Activated T-cell treated with anti-CD3 and anti-CD28 coated beads, Interleukin-2, amount 50 U/mL, for 1 hour (primary cell): ENCODE measurements around the gene SRR.

Source experiments
- DNase-seq: peaks from one replicate; pipeline ENCODE4 v3.0.0-alpha.2; 2020

The SRR gene

DNA sequence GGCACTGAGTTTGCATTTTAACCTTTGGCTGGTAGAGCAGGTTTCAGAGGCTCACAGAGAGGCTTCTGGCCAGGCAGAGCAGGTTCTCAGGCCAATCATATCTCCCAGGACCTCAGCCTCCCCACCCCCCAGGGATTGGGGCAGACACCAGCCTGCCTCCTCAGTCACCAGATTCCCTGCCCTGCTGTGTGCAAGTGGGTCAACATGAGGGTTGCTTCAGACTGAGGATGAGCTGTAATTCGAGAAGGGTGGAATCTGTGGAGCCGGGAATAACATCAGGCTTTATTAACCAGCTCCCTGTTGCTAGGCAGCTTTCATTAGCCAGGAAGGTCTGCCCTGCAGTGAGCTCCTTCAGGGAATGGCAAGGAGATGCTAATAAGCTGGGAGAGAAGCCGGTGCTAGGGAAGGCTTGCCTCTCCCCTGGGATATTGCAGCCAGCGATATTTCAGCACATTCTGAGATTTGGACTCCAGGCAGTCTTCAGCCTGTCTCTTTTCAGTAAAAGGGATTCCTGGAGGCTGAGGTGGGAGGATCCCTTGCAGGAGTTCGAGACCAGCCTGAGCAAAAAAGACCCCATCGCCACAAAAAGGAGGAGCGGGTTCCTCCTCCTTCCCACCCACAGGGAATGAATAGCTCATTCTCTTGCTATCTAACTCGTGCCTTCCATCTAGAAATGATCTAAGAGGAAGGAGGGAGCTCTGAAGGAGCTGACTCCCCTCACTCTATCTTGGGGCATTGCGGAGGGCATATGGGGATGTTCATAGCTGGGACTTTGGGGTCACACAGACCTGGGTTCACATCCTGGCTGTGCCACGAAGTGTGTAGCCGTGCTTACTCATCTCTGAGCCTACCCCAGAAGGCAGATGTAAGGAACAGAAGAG lies 44.3 kb downstream of the SRR start:
- no peak for DNase-seq

DNA sequence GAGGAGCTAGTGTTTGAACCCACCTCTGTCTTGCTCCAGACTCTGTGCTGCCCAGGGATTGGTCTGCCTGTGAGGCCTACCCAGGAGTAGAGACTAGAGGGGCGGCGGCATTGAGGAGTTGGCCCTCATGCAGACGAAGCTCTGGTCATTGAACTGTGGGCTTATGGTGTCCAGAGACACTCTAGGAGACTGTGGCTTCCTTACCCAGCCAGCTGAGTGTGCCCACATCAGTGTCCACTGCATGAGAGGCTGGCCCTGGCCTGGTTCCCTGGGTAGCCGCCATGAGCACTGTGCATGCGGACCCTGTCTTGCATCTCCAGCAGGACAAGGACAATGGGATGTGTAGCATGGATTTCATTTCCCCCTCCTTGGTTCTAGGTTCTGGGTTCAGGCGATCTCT lies 47.5 kb downstream of the SRR start:
- DNase-seq, result no peak

DNA sequence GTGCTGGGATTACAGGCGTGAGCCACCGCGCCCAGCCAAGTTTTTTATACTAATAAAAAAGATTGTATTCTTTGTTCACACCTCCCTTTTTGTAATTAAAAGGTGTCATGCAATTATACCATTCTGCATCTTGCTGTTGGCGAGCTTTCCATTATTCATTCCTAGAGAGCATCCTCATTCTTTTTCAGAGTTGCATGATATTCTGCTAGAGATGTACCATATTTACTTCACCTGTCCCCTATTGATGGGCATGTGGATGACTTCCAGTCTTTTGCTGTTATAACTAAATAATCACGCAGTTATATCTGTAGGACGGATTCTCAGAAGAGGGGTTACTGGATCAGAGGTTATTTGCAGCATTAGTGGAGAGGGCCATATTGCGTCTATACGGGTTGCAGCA lies 50.6 kb downstream of the SRR start:
- no peak for DNase-seq

DNA sequence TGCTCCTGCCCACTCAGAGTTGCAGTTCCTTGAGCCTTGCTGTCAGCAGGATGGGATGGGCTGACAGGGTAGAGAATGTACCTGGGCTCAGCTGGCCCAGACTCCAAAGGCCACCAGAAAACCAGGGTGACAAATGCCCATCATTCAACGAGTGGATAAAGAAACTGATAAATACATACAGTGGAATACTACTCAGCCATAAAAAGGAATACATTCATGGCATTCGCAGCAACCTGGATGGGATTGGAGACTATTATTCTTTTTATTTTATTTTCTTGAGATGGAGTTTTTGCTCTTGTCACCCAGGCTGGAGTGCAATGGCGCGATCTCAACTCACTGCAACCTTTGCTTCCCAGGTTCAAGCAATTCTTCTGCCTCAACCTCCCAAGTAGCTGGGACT lies 53.5 kb downstream of the SRR start:
- no peak for DNase-seq

DNA sequence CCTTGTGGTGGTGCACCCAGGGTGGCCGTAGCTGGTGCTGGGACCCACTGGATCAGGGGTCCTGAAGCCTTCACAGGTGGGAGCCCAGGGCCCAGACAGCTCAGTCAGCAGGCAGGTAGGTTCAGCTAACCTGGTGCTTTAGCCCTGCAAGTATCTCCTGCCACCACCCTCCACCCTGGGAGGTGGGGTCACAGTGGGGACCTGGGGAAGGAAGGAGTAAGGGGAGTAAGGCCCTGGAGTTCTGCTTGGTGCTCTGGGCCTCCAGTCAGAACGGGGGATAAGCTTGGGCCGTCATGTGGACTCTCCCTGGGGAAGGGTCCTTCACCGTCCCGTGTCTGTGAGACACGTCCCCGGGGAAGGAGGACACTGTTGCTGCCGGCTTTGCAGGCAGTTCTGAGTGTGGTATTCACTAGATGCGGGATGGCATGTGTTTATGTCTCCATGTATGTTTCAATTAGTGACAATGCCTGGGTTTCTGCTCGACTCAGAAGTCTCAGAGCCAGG lies 54.2 kb downstream of the SRR start:
- no peak for DNase-seq

DNA sequence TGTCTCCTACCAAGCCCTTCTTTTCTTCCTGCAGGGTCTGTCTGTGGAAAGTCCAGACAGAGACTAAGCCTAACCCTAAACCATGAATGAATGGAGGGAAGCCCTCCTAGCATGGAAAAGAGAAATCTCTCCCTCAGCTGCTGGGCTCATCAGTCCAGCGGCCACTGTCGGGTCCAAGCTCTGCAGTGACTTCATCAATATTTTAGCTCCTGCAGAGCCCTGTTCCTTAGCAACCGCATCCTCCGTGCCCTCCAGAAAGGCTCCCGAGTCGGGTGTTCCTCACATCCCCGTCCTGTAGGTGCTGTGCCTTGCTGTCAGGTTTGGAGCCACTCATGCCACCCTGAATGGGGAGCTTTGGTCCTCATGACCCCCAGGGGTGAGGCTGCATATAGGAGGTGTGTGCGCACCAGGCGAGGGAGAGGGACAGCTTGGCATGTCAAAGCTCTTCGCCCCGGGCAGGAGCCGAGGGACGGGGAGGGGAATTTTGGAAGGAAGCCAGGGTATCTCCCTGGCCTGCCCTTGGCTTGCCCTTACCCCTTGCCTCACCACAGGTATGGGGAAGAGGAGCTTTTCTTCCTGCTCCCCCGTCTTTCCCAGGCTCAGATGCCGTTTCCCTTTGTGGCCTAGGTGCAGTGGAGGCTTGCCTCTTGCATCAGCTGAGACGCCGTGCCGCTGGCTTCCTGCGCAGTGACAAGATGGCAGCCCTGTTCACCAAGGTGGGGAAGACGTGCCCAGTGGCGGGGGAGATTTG lies 57.4 kb downstream of the SRR start:
- DNase-seq, result no peak

DNA sequence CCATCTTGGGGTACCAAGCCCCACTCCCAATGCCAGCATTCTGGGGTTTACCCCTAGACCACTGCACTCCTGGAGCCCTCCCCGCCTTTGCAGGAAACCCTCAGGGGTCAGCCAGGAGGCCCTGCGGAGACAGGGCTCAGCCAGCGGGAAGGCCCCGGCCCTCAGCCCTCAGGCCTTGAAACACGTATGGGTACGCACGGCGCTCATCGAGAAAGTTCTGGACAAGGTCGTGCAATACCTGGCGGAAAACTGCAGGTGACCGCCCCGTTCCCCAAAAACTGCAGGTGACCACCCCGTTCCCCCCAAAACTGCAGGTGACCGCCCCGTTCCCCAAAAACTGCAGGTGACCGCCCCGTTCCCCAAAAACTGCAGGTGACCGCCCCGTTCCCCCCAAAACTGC lies 58.3 kb downstream of the SRR start:
- no peak for DNase-seq

DNA sequence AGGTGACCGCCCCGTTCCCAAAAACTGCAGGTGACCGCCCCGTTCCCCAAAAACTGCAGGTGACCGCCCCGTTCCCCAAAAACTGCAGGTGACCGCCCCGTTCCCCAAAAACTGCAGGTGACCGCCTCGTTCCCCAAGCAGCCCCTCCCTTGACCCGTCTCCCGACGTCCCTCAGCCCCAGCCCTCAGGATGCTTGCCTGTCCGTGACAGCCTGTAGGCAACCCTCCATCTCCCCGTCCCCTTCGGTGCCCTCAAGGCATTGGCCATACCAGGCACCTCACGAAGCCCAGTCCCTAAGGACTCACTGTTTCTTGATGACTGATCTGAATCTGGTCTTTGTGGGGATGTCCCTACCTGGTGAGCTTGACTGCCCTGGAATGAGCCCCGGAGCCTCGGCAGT lies 58.7 kb downstream of the SRR start:
- DNase-seq, result no peak

DNA sequence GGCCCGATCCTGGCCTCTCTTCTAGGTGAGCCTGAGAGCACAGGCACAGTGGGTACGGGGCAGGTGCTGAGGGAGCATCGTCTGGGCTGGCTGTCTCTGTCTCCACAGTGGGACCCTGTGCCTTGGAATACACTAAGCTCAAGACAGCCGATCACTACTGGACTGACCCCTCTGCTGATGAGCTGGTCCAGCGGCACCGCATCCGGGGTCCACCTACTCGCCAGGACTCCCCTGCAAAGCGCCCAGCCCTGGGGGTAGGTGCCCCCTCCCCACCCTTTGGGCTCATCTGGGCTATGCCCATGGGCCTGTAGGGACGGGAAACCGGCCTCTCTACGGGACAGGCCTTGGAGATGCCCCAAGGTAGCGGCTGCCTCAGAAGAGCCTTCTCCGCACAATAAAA lies 59.1 kb downstream of the SRR start:
- DNase-seq, result no peak

DNA sequence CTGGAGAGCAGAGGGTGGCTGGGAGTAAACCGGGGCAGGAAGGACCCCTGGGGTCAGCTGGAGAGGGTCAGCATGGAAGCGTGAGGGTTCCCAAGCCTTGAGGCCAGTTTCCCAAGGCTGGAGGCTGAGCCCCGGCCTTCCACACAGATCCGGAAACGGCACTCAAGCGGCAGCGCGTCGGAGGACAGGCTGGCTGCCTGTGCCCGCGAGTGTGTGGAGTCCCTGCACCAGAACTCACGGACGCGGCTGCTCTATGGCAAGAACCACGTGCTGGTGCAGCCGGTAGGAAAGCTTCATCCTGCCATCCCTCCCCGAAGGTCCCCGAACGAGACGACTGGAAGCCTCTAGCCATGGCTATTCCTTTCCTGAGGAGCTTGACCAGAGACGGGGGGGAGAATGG lies 59.6 kb downstream of the SRR start:
- no peak for DNase-seq

DNA sequence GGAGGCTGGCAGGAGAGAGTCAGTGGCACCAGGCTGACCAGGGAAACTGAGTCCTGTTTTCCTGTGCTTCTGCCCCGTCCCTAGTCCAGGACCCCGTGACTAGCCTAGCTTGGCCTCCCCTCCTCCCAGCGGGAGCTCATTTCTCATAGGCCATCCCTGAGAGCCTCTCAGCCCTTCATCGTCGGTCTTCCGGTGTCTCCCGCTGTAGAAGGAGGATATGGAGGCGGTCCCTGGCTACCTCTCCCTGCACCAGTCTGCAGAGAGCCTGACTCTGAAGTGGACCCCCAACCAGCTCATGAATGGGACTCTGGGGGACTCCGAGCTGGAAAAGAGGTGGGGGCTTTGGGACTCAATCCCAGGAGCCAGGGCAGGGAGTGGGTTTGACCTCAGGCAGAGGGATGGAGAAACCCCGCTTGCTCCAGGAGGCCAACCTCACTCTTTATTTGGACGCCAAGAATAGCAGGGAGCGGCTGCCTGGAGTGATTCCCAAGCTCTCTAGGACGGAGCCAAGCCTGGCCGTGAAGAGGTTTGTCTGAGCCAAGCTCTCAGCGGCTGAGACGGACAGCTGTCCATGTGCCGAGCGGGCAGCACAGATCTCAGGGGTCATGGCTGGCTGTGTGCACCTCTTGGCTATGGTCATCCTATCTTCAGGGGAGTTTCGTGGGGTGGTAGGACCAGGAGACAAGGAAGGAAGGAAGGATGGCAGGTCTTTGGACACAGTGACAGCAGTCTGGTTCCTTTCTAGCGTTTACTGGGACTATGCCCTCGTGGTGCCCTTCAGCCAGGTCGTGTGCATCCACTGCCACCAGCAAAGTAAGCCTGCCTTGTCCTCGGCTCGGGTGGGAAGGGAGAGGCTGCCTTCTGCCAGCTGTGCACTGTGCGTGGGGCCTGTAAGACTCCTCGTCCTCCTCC lies 60.4 kb downstream of the SRR start:
- DNase-seq, result no peak

DNA sequence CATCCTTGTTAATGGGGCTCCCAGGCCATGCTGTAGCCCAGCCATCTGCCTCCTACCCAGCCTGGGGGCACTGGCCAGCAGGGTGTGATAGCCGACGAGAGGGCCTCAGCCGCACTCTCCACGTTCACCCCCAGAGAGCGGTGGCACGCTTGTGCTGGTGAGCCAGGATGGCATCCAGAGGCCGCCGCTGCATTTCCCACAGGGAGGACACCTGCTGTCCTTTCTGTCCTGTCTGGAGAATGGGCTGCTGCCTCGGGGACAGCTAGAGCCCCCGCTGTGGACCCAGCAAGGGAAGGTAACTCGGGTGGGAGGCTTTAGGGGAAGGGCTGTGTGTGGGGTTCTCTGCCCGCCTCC lies 61.0 kb downstream of the SRR start:
- DNase-seq, result no peak

DNA sequence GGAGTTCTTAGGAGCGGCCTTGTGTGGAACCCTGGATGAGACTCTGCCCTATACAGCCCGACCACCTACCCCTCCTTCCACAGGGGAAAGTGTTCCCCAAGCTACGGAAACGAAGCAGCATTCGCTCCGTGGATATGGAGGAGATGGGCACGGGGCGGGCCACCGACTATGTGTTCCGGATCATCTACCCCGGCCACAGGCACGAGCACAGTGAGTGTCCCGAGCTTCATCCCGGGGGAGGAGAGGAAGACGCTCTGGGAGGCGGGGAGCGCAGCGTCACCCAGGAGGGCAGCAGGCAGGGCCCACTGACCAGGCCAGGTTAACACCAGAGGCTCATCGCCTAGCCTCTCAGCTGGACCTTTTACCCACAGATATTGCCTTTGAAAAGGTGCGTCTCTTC lies 61.4 kb downstream of the SRR start:
- no peak for DNase-seq

DNA sequence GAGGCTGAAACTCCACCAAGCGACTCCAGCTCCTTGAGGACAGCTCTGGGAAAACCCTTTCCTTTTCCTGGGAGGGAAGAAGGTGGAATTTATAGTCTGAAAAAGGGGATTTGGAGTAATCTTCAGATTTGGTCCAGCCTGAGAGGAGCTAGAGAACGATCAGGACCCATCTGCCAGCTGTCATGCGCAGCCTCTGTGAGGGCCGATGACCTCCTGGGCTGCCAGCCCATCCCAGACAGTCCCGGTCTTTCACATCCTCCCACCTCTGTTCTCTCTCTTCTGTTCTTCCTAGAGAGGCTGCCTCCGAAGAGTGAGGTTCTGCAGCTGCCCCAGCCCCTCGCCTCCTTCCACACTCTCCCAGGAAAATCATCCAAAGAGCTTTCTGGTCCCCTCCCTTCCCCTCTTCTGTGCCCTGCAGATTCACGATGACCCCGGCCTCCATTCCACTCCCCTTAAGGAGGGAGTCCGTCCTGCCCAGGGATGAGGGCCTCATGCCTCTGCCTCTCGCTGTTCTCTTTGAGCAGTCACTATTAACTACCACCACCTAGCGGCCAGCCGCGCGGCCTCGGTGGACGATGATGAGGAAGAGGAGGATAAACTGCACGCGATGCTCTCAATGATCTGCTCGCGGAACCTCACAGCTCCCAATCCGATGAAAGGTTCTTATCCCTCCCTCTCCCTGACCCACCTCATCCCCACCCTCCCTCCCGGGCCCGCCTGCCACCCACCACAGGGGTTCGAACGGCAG lies 63.2 kb downstream of the SRR start:
- no peak for DNase-seq

DNA sequence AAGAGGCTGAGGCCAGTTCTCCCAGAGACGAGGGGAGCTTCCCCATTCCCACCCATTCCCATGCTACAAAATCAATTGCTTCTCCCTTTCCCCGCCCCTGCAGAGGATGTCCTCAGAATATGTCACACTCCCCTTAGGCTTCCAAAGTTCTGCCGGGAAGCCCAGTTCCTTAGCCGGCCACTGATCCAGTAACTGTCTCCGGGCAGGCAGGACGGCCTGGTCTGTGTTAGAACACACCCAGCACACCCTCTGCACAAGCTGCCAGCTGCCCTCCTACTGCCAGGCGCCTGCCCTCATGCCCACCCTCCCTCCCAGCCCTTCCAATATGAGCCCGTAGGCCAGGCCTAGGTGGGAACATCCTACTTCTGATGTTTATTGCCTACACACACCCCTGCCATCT lies 64.6 kb downstream of the SRR start:
- no peak for DNase-seq

DNA sequence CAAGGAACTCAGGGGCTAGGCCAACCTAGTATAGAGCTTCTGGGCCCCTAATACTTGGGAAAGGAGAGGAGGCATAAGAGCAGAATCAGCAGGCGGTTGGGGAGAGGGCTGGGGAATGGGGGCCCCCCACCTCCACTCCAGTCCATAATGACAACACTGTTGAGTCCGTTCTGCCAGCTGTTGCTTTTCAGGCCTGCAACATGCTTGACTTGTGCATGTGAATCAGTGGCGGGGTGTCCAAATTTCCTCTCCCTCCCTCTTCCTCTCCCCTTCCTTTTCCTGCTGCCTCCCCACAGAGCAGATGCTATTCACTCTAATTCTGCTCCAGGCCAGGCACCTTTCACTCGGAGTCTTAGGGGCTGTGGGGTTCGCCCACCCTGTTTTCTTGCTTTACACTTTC lies 65.3 kb downstream of the SRR start:
- DNase-seq, result no peak

DNA sequence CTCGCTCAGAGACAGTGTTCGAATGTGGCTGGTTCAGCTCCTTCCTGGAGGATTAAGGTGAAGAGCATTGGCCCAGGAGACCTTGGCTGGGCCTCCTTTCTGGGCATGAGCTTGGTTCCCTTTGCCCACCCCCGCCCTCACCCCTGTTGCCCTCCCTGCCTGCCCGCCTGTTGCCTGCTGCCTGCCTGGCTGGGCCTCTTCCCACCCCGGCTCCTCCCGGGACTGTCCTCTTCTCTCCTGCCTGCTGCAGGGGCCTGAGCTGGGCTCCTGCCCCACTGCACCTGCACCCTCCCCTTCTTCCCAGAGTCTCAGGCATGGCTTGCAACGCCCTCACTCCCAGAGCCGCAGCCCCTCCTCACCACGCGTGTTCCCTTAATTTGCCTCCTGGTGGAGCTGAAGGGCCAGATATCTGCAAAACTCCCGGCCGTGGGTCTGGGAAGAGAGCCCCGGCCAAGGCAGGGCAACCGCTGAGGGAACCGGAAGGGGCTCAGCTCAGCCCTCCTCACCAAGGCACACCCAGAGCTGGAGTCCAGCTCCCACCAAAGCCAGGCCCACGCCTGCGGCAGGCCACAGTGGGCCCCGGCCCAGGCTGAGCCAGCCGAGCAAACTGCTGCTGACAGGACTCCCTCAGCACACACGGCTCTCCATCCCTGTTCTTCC lies 65.9 kb downstream of the SRR start:
- DNase-seq, result no peak

DNA sequence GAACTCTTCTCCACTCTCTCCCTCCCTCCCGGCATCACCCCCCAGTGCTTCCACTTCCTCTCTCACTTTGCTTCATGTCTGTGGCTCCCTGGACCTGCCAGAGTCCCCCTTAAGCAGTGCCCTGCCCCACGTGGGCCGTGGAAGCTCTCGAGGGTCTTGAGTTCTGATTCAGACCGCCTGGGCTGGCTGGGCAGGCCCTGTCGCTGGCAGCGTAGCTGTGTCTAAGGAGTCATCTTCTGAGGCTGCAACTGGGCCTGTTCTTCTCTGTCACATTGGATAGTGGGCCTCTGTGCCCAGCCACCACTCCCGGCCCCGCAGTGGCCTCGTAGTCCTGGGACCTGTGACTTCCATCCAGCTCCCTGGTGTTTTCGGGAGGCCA lies 66.5 kb downstream of the SRR start:
- DNase-seq, result no peak

DNA sequence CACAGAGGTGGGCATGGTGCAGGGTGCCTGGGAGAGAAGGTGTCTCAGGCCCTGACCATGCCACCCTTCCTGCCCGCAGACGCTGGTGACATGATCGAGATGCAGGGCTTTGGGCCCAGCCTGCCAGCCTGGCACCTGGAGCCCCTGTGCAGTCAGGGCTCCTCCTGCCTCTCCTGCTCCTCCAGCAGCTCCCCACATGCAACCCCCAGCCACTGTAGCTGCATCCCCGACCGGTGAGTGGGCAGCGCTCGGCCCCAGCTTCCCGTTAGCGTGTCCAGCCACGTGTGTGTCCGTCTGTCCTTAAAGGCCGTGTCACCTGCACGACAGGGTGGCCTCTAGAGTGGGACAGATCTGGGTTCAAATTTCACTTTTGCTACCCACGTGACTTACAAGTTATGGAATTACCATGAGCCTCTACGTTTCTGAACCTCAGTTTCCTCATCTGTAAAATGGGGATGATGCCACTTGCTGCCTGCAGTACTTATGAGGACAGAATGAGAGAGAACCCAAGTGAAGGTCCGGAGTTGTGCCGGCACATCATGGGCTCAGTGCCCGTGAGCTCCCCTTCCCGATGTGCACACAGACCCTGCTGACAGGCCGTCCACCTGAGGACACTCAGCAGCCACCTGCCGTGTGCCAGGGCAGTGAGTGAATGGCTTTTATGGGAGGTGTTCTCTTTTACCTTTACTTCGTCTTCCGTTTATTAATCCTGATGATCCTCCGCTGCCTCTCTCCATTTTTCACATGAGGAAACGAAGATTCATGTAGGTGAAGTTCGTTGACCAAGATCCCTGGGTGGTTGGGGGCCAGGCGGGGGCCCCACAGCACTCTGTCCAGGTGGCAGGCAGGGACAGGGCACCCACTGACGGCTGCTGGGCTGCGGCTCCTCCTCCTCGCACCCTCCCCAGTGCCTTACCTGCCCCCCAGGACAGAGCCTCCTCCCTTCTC lies 67.7 kb downstream of the SRR start:
- no peak for DNase-seq

DNA sequence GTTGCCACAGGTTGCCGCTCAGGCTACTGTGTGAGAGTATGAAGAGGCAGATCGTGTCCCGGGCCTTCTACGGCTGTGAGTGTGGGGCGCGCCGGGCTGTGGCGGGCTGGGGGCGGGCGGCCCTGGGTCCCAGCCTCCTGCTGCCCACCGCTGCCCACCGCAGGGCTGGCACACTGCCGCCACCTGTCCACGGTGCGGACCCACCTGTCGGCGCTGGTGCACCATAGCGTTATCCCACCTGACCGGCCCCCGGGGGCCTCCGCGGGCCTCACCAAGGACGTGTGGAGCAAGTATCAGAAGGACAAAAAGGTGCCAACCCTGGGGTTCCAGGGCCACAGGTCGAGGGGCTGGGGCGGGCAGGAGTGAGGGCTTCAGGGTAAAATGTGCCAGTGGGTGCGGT lies 68.4 kb downstream of the SRR start:
- no peak for DNase-seq

DNA sequence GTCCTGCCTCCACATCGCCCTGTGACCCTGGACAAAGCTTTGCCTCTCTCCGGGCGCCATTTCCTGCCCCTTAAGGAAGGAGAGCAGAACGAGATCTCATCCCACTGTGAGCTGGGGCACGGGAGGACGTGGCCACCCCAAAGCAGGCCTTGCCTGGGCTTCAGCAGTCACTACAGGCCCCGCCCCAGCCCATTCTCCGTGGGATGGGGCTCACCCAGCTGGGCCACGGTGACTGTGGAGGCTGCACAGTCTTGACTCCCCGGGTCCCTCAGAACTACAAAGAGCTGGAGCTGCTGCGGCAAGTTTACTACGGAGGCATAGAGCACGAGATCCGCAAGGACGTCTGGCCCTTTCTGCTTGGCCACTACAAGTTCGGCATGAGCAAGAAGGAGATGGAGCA lies 68.9 kb downstream of the SRR start:
- no peak for DNase-seq
